ENCODE results near the gene MYH7B.

- TF ChIP-seq CTCF (conservative IDR thresholded peaks at IDR 0.05 in 1 of 2, IDR thresholded peaks at IDR 0.05 in 1 of 2; ENCODE audit: extremely low read depth in 1 of 2, insufficient read depth in 1 of 2, low read depth in 1 of 2, low read length in 2 of 2), result no peak
- no peak for TF ChIP-seq EZH2 (IDR thresholded peaks at IDR 0.05; ENCODE audit: borderline replicate concordance, low read length)
These were observed 31.9 kb downstream of the MYH7B start for GRCh38 chr20:34987288-34988190.

Data from mammary epithelial cell (primary cell).